ENCODE results near the gene P2RY14. TPM values are rescaled to one million over a fixed set of nuclear protein-coding genes. Genes with fewer than 3 reads are reported as not detected.

The P2RY14 gene
- total RNA-seq, 1 experiment from 2014 or later, result not detected

DNA sequence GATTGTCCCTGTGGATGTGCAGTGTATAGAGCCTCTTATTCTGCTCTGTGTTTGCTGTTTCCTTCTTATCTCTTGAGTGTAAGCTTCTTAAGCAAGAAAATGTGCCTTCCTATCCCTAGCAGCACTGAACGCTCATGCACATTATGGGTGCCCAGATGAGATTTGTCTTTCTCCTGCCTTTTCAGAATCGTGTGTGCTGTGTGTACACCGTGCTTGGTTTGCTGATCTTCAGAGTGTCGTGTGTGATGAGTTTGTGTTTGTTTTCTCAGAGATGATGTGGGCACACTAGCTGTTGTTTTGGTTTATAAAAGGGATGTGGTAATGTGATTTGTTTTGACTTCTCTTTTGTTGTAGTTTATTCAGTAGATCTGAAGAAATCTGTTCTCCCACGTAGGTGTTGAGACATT is 95.1 kb downstream of the P2RY14 start:
- peaks cover 8% of the 10 kb centered on the region for H3K4me1 ChIP-seq
- H3K27me3 ChIP-seq (replicated peaks; ENCODE audit: control insufficient read depth, insufficient read depth, low read length), result no peaks in the 10 kb centered on the region
- POLR2A ChIA-PET, result no interaction called here
- peaks cover 6% of the 10 kb centered on the region for H3K36me3 Mint-ChIP-seq (ENCODE audit: insufficient read depth, unreplicated experiment)
- H3K27me3 Mint-ChIP-seq (ENCODE audit: insufficient read depth, unreplicated experiment), result no peaks in the 10 kb centered on the region
- no peak overlapping the region for H3K4me3 Mint-ChIP-seq (ENCODE audit: unreplicated experiment)
- BruUV-seq (replicated peaks), result no TSS peak
- intact Hi-C loops (cut with micrococcal nuclease; ENCODE audit: unreplicated experiment), result no loop called here
- H3K4me3 ChIP-seq (ENCODE audit: low read depth, low read length), result no peak overlapping the region
- DNase-seq, result no peak
- H3K4me1 Mint-ChIP-seq (ENCODE audit: low read depth, unreplicated experiment), result peaks cover 15% of the 10 kb centered on the region
- CTCF ChIA-PET, result no interaction called here
- H3K9me3 Mint-ChIP-seq (ENCODE audit: unreplicated experiment), result no peaks in the 10 kb centered on the region
- H3K27ac Mint-ChIP-seq (ENCODE audit: unreplicated experiment), result no peak overlapping the region
- H3K36me3 ChIP-seq (ENCODE audit: control insufficient read depth, insufficient read depth, low read length), result no peaks in the 10 kb centered on the region
- TF ChIP-seq, protein P1, sequence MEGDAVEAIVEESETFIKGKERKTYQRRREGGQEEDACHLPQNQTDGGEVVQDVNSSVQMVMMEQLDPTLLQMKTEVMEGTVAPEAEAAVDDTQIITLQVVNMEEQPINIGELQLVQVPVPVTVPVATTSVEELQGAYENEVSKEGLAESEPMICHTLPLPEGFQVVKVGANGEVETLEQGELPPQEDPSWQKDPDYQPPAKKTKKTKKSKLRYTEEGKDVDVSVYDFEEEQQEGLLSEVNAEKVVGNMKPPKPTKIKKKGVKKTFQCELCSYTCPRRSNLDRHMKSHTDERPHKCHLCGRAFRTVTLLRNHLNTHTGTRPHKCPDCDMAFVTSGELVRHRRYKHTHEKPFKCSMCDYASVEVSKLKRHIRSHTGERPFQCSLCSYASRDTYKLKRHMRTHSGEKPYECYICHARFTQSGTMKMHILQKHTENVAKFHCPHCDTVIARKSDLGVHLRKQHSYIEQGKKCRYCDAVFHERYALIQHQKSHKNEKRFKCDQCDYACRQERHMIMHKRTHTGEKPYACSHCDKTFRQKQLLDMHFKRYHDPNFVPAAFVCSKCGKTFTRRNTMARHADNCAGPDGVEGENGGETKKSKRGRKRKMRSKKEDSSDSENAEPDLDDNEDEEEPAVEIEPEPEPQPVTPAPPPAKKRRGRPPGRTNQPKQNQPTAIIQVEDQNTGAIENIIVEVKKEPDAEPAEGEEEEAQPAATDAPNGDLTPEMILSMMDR (IDR thresholded peaks at IDR 0.05; ENCODE audit: insufficient read depth in 1 of 2, low read depth in 1 of 2, low read length in 1 of 2, severe bottlenecking in 1 of 2, unreplicated experiment in 1 of 2), result no peak
- H3K9me3 ChIP-seq, result no peaks in the 10 kb centered on the region

DNA sequence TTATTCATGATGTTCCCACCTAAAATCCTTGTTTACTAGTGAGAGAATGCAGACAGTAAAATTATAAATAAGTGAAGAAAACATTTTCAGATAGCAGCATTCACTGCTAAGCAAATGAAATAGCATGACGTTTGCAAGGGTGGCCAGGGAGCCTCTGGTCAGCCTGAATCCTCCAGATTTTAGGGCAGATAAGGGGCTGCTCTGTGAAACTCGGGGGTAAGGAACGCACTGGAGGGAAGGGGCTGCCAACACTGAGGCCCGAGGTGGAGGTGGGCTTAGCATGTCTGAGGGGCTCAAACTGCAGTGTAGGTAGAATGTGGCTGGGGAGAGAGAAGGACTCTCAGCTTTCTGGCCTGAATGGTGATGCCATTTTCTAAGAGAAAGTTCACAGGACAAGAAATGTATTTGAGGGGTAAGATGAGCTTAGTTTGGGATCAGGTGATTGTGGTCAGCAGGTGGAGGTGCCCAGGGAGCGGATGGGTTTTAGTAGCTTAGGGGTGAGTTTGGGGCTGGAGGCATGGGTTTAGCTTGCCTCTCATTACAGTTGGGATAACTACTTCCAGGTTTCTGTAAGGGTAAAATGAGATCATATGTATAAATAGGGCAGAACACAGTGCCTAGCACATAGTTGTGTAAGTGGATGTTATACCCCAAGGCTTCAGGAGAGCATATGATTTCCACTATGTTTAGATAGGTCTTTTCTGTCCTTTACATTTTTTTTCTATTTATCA is 95.8 kb downstream of the P2RY14 start:
- Mint-ChIP-seq H3K4me3 (ENCODE audit: unreplicated experiment) (no peak overlapping the region), H3K4me1 (ENCODE audit: low read depth, unreplicated experiment) (peaks cover 20% of the 10 kb centered on the region), H3K27ac (ENCODE audit: unreplicated experiment) (peak overlapping the region; percentile 55), H3K27me3 (ENCODE audit: insufficient read depth, unreplicated experiment) (no peaks in the 10 kb centered on the region), H3K36me3 (ENCODE audit: insufficient read depth, unreplicated experiment) (peaks cover 6% of the 10 kb centered on the region), H3K9me3 (ENCODE audit: unreplicated experiment) (no peaks in the 10 kb centered on the region)
- POLR2A ChIA-PET, result no interaction called here
- Histone ChIP-seq H3K4me1 (peaks cover 11% of the 10 kb centered on the region), H3K36me3 (ENCODE audit: control insufficient read depth, insufficient read depth, low read length) (no peaks in the 10 kb centered on the region), H3K4me3 (ENCODE audit: low read depth, low read length) (no peak overlapping the region), H3K27me3 (replicated peaks; ENCODE audit: control insufficient read depth, insufficient read depth, low read length) (no peaks in the 10 kb centered on the region), H3K9me3 (no peaks in the 10 kb centered on the region)
- CTCF ChIA-PET, result interaction anchor here (0.6 kb wide), 1 partner anchor 16 kb away, joined by 3 read pairs; no protein-coding TSS in a partner anchor
- BruUV-seq (replicated peaks), result no TSS peak
- intact Hi-C loops (cut with micrococcal nuclease; ENCODE audit: unreplicated experiment), result no loop called here
- TF ChIP-seq, protein P1 (IDR thresholded peaks at IDR 0.05; ENCODE audit: insufficient read depth in 1 of 2, low read depth in 1 of 2, low read length in 1 of 2, severe bottlenecking in 1 of 2, unreplicated experiment in 1 of 2), result no peak
- no peak for DNase-seq

DNA sequence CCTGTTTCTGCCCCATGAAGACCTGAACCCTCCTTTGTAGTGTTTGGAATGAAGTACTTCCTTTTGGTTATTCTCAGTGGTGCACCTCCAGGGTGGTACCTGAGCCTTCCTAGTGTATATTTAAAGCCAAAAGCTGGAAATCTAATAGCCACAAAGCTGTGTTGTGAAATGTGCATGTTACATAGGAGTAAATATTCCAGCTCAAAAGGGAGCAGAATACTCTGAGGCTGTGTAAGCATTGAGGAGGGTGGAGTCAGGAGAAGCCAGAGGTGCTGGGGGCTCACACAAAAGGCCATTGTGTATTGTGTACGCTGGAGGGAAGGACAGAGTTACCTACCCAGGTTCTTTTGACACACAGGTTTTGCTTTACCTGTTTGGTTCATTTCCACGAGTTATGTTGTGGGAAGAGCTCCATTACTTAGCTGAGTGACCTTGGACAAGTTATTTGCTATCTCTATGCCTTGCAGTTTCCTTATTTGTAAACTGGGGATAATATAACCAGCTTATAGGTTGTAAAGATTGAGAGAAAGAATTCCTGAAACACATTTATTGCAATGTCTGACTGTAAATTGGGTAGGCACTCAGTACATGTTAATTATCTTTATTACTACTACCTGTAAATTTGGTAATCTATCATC is 100.0 kb downstream of the P2RY14 start:
- H3K36me3 ChIP-seq (ENCODE audit: control insufficient read depth, insufficient read depth, low read length), result no peaks in the 10 kb centered on the region
- Mint-ChIP-seq H3K4me3 (ENCODE audit: unreplicated experiment) (no peak overlapping the region), H3K27me3 (ENCODE audit: insufficient read depth, unreplicated experiment) (no peaks in the 10 kb centered on the region), H3K9me3 (ENCODE audit: unreplicated experiment) (no peaks in the 10 kb centered on the region), H3K4me1 (ENCODE audit: low read depth, unreplicated experiment) (peaks cover 24% of the 10 kb centered on the region), H3K27ac (ENCODE audit: unreplicated experiment) (no peak overlapping the region), H3K36me3 (ENCODE audit: insufficient read depth, unreplicated experiment) (peaks cover 3% of the 10 kb centered on the region)
- intact Hi-C loops (cut with micrococcal nuclease; ENCODE audit: unreplicated experiment), result no loop called here
- peaks cover 11% of the 10 kb centered on the region for H3K4me1 ChIP-seq
- H3K9me3 ChIP-seq, result no peaks in the 10 kb centered on the region
- CTCF ChIA-PET, result interaction anchor here (0.8 kb wide), 1 partner anchor 11 kb away, joined by 5 read pairs; no protein-coding TSS in a partner anchor
- no TSS peak for BruUV-seq (replicated peaks)
- H3K27me3 ChIP-seq (replicated peaks; ENCODE audit: control insufficient read depth, insufficient read depth, low read length), result no peaks in the 10 kb centered on the region
- TF ChIP-seq, protein P1 (IDR thresholded peaks at IDR 0.05; ENCODE audit: insufficient read depth in 1 of 2, low read depth in 1 of 2, low read length in 1 of 2, severe bottlenecking in 1 of 2, unreplicated experiment in 1 of 2), result no peak
- POLR2A ChIA-PET, result interaction anchor here (0.6 to 0.8 kb wide), 2 partner anchors 18 to 29 kb away, joined by 3 to 5 read pairs; no protein-coding TSS in a partner anchor
- peak; percentile 41 to 43 for DNase-seq
- H3K4me3 ChIP-seq (ENCODE audit: low read depth, low read length), result no peak overlapping the region
